GM12878 (cell line): ENCODE data around the gene COL27A1. TPM values are rescaled to one million over a fixed set of nuclear protein-coding genes. Genes with fewer than 3 reads are reported as not detected.

Experiments used
- ATAC-seq: fragments of 200-7000 bp; cut with Tn5 transposase; 3 replicates; pipeline ENCODE4 v1.9.1; 2020; ENCODE audit warnings: mild to moderate bottlenecking, moderate library complexity
- BruUV-seq: library from RNA; stranded (reverse); fragments of 400-500 nt; replicated peaks from 2 replicates; lab custom pipeline; 2021; lab: Mats Ljungman, UMichigan
- CTCF ChIA-PET: fragments of 300-600 bp; sonication (Branson Sonifier 250); formaldehyde crosslinking; extraction: SDS; loops from one replicate; lab custom pipeline; 2021; ENCODE audit warnings: inconsistent platforms; lab: Yijun Ruan, JAX
- POLR2A ChIA-PET: fragments of 350-600 bp; formaldehyde crosslinking; extraction: SDS; loops from one replicate; lab custom pipeline; 2021; ENCODE audit warnings: inconsistent platforms; lab: Charles Lee
- RAD21 ChIA-PET: fragments of 300-600 bp; sonication (Branson Sonifier 250); formaldehyde crosslinking; loops from one replicate; lab custom pipeline; 2023; ENCODE audit warnings: antibody characterized with exemption; ENCODE audit not compliant: unreplicated experiment; lab: Charles Lee
- SMC1A ChIA-PET: fragments of 300-600 bp; sonication (Branson Sonifier 250); formaldehyde crosslinking; loops from one replicate; lab custom pipeline; 2023; ENCODE audit not compliant: unreplicated experiment, uncharacterized antibody; lab: Charles Lee
- DNase-seq: peaks from one replicate; pipeline ENCODE4 v3.0.0-alpha.2; 2011; ENCODE audit warnings: low read depth, low spot score
- FAIRE-seq: peaks from 3 replicates; lab custom pipeline; 2011; peaks lifted over from hg19 to GRCh38; lab: Jason Lieb, UNC
- H2AFZ ChIP-seq: 2 replicates; pipeline ENCODE4 v1.6.0; 2011; ENCODE audit warnings: low read depth, low read length, control low read depth; ENCODE audit not compliant: control insufficient read depth
- H3K27ac ChIP-seq: 2 replicates; pipeline ENCODE4 v1.5.1; 2011; ENCODE audit warnings: control low read depth; ENCODE audit not compliant: control insufficient read depth, insufficient read depth
- H3K27me3 ChIP-seq, 2 experiments: replicated peaks in 1 of 2; 2 replicates each; pipeline versions ENCODE4 v1.6.0 to v1.6.1; 2011; ENCODE audit warnings: low read length in 1 of 2; ENCODE audit not compliant: control insufficient read depth in 2 of 2, insufficient read depth in 2 of 2
- H3K36me3 ChIP-seq, 2 experiments: 2 replicates each; pipeline ENCODE4 v1.5.1; 2011; ENCODE audit warnings: low read length in 1 of 2; ENCODE audit not compliant: control insufficient read depth in 2 of 2, insufficient read depth in 2 of 2
- H3K4me1 ChIP-seq: 2 replicates; pipeline ENCODE4 v1.6.1; 2011; ENCODE audit warnings: mild to moderate bottlenecking, low read length, moderate library complexity, mixed read lengths; ENCODE audit not compliant: control insufficient read depth, insufficient read depth
- H3K4me2 ChIP-seq: 2 replicates; pipeline ENCODE4 v1.6.0; 2011; ENCODE audit warnings: control low read depth; ENCODE audit not compliant: control insufficient read depth, insufficient read depth
- H3K4me3 ChIP-seq: fragments of 200-600 bp; sonication (generic); 2 replicates; pipeline ENCODE4 v1.5.1; 2016
- H3K79me2 ChIP-seq: 2 replicates; pipeline ENCODE4 v1.6.0; 2011; ENCODE audit warnings: low read length; ENCODE audit not compliant: control insufficient read depth, insufficient read depth
- H3K9ac ChIP-seq: 2 replicates; pipeline ENCODE4 v1.8.0; 2011; ENCODE audit warnings: low read length, control low read depth, mixed read lengths; ENCODE audit not compliant: control insufficient read depth, insufficient read depth
- H3K9me3 ChIP-seq: replicated peaks from 3 replicates; pipeline ENCODE4 v1.5.1; 2011; ENCODE audit warnings: mild to moderate bottlenecking, low read length; ENCODE audit not compliant: control insufficient read depth, insufficient read depth
- H4K20me1 ChIP-seq: 2 replicates; pipeline ENCODE4 v1.6.0; 2011; ENCODE audit not compliant: control insufficient read depth, insufficient read depth
- FOXM1 ChIP-seq: IDR thresholded peaks from 2 replicates; pipeline ENCODE4 v1.6.1; 2012; ENCODE audit warnings: low read depth, mild to moderate bottlenecking, inconsistent platforms, low read length, moderate library complexity
- IKZF2 ChIP-seq, 2 experiments: fragments of 450-650 bp; IDR thresholded peaks; 2 replicates each; pipeline ENCODE4 v1.6.1; 2017; ENCODE audit warnings: mild to moderate bottlenecking in 2 of 2, moderate library complexity in 2 of 2
- JUNB ChIP-seq: IDR thresholded peaks from 2 replicates; pipeline ENCODE4 v1.6.1; 2016; ENCODE audit warnings: antibody characterized with exemption, mild to moderate bottlenecking
- MEF2B ChIP-seq: fragments of 450-650 bp; IDR thresholded peaks from 2 replicates; pipeline ENCODE4 v1.6.1; 2018; ENCODE audit warnings: mild to moderate bottlenecking, moderate library complexity; ENCODE audit not compliant: partially characterized antibody, poor library complexity, severe bottlenecking
- RBBP5 ChIP-seq: fragments of 200-600 bp; sonication (generic); conservative IDR thresholded peaks from 2 replicates; pipeline ENCODE4 v1.6.1; 2016
- RFX5 ChIP-seq: IDR thresholded peaks from 2 replicates; pipeline ENCODE4 v1.6.1; 2011; ENCODE audit warnings: low read depth, low read length, improper control_type of control experiment
- SMC3 ChIP-seq: IDR thresholded peaks from 2 replicates; pipeline ENCODE4 v1.6.1; 2011; ENCODE audit warnings: low read length, improper control_type of control experiment, borderline replicate concordance
- SREBF2 ChIP-seq: IDR thresholded peaks from 2 replicates; pipeline ENCODE4 v1.6.1; 2012; ENCODE audit warnings: mild to moderate bottlenecking, low read length
- TCF7 ChIP-seq: IDR thresholded peaks from 2 replicates; pipeline ENCODE4 v1.6.1; 2014; ENCODE audit warnings: antibody characterized with exemption, borderline replicate concordance
- ZNF207 ChIP-seq: fragments of 450-650 bp; IDR thresholded peaks from 2 replicates; pipeline ENCODE4 v1.6.1; 2014; ENCODE audit warnings: antibody characterized with exemption, mild to moderate bottlenecking, borderline replicate concordance
- WGBS: methylation state at CpG from one replicate; pipeline ENCODE4 v1.1.6; 2016; ENCODE audit warnings: low lambda C conversion rate; ENCODE audit not compliant: insufficient replicate concordance, insufficient coverage; ENCODE audit errors: missing lambda C conversion rate; 5-methylcytosine and 5-hydroxymethylcytosine counted together
- in situ Hi-C: fragments of 300-500 bp; cut with MboI; formaldehyde crosslinking; loops from 9 replicates; pipeline ENCODE4 v1.14.3; 2018; ENCODE audit warnings: mixed read lengths
- intact Hi-C: fragments of 100-400 bp; cut with micrococcal nuclease; formaldehyde crosslinking; loops from one replicate; pipeline ENCODE4 v1.14.2; 2022; ENCODE audit not compliant: unreplicated experiment
- polyA plus RNA-seq, 11 experiments: library from polyadenylated mRNA; depleted of rRNA in 4 of 11; unstranded in 6 of 11; stranded (reverse) in 5 of 11; fragments of >200 nt; fragmentation: Nextera tagmentation in 4 of 11; fragmentation: Illumina TruSeq in 1 of 11; extraction: Ambion mirVana in 4 of 11; extraction: Trizol in 1 of 11; gene quantifications; 1 replicate in 1 of 11; 2 replicates in 10 of 11; pipeline versions ENCODE4 v1.2.1 to v1.2.3, GENCODE V29; 2011 to 2016; ENCODE audit warnings: inconsistent platforms in 2 of 11, missing spikeins in 2 of 11, low read depth in 1 of 11
- total RNA-seq, 4 experiments: library from RNA; depleted of rRNA in 3 of 4; stranded (reverse); fragments of >200 nt in 3 of 4; fragmentation: Illumina TruSeq in 1 of 4; extraction: Trizol in 1 of 4; gene quantifications; 2 replicates each; pipeline versions ENCODE4 v1.2.1 to v1.2.3, GENCODE V29; 2013 to 2021
- TF ChIP-seq, protein P1 (sequence below): fragments of 450-650 bp; IDR thresholded peaks from 2 replicates; pipeline ENCODE4 v1.6.1; 2017; ENCODE audit warnings: mild to moderate bottlenecking
- TF ChIP-seq, protein P2 (sequence below): IDR thresholded peaks from 2 replicates; pipeline ENCODE4 v1.6.1; 2011; ENCODE audit warnings: mild to moderate bottlenecking, low read depth, low read length, moderate library complexity; ENCODE audit not compliant: insufficient replicate concordance
- TF ChIP-seq, protein P3 (sequence below): fragments of 150-350 bp; IDR thresholded peaks from 2 replicates; pipeline ENCODE4 v1.6.1; 2014; ENCODE audit warnings: mild to moderate bottlenecking, low read depth, low read length
- TF ChIP-seq, protein P4 (sequence below): IDR thresholded peaks from 2 replicates; pipeline ENCODE4 v1.6.1; 2012; ENCODE audit warnings: low read depth, low read length, improper control_type of control experiment

COL27A1 gene
- total and polyA plus RNA-seq, 10 of the 15 experiments (the other 5 are each of a cell fraction or from before 2014, with no cell fraction given) = 0.10 TPM; not detected in 9

DNA sequence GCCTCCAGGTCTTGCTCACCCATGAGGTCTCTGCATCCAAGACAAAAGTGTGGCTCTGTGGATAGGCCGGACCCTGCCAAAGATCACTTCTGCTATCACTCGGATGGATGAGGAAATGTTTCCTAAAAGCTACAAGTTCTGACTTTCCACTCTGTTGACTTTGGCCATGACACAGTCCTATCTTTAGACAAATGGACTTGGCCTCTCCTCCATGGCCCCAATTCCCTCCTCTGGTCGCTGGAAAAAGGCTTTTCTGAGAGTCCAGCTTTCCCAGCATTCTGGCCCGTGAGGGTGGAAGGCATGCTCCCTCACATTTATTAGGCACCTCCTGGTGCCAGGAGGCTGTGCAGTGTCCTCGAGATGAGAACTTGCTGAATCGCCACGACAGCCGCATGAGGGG, 83.1 kb downstream of the COL27A1 start:
- ChIA-PET SMC1A (no interaction called here), CTCF (interaction anchor here (1.6 kb wide), 1 partner anchor 53 kb away, joined by 5 read pairs; no protein-coding TSS in a partner anchor), RAD21 (no interaction called here), POLR2A (no interaction called here)
- no peak overlapping the region for H2AFZ ChIP-seq
- BruUV-seq = no TSS peak
- H3K79me2 ChIP-seq = no peaks in the 10 kb centered on the region
- no peak overlapping the region for H3K9ac ChIP-seq
- no peaks in the 10 kb centered on the region for H3K4me1 ChIP-seq
- H3K27me3 ChIP-seq = peaks cover 0 to 3% of the 10 kb centered on the region in 2 experiments; a peak in 2 of 4 replicates
- no peaks in the 10 kb centered on the region for H3K9me3 ChIP-seq
- no peak overlapping the region for H3K4me3 ChIP-seq
- no peak for ATAC-seq
- H3K36me3 ChIP-seq = no peaks in the 10 kb centered on the region
- H4K20me1 ChIP-seq = no peaks in the 10 kb centered on the region
- intact Hi-C loops = no loop called here
- no peak for DNase-seq
- H3K4me2 ChIP-seq = no peak overlapping the region
- no peak for FAIRE-seq
- in situ Hi-C loops = no loop called here
- WGBS = 36% methylated on average over 8 of the region's 8 CpGs
- TF ChIP-seq IKZF2 (IDR thresholded peaks at IDR 0.05) (no peak), MEF2B (no peak), FOXM1 (no peak), RFX5 (no peak), TCF7 (no peak), SREBF2 (no peak), JUNB (no peak), RBBP5 (no peak), ZNF207 (no peak), SMC3 (no peak)
- TF ChIP-seq, protein P1, sequence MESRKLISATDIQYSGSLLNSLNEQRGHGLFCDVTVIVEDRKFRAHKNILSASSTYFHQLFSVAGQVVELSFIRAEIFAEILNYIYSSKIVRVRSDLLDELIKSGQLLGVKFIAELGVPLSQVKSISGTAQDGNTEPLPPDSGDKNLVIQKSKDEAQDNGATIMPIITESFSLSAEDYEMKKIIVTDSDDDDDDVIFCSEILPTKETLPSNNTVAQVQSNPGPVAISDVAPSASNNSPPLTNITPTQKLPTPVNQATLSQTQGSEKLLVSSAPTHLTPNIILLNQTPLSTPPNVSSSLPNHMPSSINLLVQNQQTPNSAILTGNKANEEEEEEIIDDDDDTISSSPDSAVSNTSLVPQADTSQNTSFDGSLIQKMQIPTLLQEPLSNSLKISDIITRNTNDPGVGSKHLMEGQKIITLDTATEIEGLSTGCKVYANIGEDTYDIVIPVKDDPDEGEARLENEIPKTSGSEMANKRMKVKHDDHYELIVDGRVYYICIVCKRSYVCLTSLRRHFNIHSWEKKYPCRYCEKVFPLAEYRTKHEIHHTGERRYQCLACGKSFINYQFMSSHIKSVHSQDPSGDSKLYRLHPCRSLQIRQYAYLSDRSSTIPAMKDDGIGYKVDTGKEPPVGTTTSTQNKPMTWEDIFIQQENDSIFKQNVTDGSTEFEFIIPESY = no peak
- TF ChIP-seq, protein P2, sequence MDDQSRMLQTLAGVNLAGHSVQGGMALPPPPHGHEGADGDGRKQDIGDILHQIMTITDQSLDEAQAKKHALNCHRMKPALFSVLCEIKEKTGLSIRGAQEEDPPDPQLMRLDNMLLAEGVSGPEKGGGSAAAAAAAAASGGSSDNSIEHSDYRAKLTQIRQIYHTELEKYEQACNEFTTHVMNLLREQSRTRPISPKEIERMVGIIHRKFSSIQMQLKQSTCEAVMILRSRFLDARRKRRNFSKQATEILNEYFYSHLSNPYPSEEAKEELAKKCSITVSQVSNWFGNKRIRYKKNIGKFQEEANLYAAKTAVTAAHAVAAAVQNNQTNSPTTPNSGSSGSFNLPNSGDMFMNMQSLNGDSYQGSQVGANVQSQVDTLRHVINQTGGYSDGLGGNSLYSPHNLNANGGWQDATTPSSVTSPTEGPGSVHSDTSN = no peak
- TF ChIP-seq, protein P3, sequence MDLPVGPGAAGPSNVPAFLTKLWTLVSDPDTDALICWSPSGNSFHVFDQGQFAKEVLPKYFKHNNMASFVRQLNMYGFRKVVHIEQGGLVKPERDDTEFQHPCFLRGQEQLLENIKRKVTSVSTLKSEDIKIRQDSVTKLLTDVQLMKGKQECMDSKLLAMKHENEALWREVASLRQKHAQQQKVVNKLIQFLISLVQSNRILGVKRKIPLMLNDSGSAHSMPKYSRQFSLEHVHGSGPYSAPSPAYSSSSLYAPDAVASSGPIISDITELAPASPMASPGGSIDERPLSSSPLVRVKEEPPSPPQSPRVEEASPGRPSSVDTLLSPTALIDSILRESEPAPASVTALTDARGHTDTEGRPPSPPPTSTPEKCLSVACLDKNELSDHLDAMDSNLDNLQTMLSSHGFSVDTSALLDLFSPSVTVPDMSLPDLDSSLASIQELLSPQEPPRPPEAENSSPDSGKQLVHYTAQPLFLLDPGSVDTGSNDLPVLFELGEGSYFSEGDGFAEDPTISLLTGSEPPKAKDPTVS = no peak
- TF ChIP-seq, protein P4, sequence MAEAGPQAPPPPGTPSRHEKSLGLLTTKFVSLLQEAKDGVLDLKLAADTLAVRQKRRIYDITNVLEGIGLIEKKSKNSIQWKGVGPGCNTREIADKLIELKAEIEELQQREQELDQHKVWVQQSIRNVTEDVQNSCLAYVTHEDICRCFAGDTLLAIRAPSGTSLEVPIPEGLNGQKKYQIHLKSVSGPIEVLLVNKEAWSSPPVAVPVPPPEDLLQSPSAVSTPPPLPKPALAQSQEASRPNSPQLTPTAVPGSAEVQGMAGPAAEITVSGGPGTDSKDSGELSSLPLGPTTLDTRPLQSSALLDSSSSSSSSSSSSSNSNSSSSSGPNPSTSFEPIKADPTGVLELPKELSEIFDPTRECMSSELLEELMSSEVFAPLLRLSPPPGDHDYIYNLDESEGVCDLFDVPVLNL = no peak
- H3K27ac ChIP-seq = no peak overlapping the region
